NCI-H1417 (cell line): ENCODE results near the gene MLXIP.

Experiments
- DNase-seq, 3 experiments: peaks; one replicate each; lab custom pipeline; 2025; lab: John Stamatoyannopoulos, UW

Gene MLXIP

GRCh38 chr12:122079033-122079531, 526 bp downstream of the MLXIP start:
- peak; percentile 39 to 72 (median 72) for DNase-seq

DNA sequence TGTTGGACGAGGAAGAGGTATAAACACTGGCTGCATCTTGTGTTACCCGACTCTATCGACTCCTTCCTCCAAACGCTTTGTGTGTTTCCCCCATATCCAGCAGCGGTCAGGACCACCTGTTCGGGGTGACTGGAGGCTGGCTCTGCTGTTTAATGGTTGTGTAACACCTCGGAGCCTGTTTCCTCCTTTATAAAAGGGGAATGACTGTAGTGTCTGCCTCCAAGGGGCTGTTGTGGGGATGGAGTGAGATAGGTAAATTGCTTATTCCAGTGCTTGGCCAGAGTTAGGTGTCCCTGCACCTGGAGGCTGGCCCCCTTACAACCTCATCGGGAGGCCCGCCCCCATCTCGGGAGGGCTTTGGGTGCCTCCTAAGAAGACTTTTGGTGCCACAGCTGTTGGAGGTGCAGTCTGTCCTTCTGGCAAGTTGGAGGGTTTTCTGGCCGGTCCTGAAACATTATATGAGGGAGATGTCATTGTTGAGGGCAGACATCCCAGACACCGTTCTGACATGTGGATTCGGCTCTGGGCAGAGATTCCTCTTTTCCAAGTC, 1.1 kb downstream of the MLXIP start:
- peak in 2 of 3 experiments; percentile 39 to 62 for DNase-seq

DNA sequence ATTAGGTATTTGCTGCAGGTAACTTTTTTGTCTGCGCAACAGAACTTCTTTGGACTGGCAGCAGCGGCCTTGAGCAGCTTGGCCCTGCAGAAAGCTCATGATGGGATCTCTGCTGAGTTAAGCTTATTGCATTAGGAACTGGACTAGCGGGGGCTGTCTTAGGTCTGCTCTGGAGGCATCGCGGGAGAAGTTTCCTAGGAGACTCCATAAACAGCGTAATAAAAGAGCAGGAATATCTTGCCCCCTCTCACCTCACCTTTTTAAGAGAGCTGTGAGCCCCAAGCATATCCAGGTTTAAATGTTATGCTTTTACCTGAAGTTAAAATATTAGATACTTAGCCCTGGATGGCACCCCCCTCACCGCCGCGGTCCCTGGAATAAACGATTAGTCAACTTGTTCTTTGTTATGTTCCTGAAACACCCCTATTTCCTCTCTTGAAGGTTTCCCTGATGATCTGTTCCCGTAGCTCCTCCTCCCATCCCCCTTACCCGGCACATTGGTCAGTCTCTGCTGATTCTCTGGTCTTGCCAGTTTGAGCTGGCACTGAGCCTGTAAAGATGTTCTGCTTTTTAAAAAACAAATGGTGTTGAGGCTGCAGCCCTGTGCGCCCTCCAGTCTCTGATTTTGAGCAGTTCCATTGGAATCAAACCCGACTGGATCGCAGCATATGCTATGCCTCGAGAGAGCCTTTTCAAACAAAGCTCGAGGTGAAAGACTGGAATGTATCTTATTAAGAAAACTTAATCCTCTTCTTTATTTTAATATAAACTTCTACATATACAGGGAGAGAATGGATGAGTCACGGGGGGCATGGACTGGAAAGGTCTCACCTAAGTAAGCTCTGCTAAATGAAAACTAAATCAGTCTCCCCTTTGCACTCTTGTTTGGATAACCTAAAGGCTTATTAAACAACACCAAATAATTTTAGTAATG, 1.9 kb downstream of the MLXIP start:
- DNase-seq = peak in 2 of 3 experiments; percentile 35 to 65

DNA sequence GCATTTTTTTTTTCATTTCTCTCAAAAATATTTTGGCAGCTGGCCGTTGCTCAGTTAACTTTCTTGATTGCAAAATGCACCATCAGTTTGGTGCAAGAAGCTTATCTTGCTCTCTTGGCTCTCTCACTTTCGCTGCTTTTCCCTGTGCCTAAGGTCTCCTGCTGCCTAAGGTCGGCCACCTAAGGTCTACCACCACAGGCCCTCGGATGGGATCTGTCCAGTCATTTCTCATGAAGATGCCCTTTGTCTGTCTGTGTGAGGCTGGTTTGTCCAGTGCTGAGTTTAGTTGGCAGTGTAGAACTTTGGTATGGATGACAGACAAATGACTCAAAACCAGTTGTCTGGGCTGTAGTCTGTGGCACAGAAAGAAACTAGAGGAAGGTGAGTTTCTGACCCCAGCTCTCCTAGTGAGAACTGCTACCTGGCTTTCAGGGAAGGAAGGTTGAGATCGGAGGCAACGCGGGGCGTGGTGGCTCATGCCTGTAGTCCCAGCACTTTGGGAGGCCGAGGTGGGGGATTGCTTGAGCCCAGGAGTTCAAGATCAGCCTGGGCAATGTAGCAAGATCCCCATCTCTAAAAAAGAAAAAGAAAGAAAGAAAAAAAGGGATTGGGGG, 2.6 kb downstream of the MLXIP start:
- DNase-seq = no peak

- DNase-seq = peak in 1 of 3 experiments; percentile 28
Observed at GRCh38 chr12:122081697-122082221, 3.2 kb downstream of the MLXIP start.

GRCh38 chr12:122082621-122083356, 4.2 kb downstream of the MLXIP start:
- no peak for DNase-seq

GRCh38 chr12:122084857-122085405, 6.4 kb downstream of the MLXIP start:
- DNase-seq = no peak

- no peak for DNase-seq
Observed at GRCh38 chr12:122085591-122085990, 7.0 kb downstream of the MLXIP start.

GRCh38 chr12:122086116-122086515, 7.6 kb downstream of the MLXIP start:
- no peak for DNase-seq

DNA sequence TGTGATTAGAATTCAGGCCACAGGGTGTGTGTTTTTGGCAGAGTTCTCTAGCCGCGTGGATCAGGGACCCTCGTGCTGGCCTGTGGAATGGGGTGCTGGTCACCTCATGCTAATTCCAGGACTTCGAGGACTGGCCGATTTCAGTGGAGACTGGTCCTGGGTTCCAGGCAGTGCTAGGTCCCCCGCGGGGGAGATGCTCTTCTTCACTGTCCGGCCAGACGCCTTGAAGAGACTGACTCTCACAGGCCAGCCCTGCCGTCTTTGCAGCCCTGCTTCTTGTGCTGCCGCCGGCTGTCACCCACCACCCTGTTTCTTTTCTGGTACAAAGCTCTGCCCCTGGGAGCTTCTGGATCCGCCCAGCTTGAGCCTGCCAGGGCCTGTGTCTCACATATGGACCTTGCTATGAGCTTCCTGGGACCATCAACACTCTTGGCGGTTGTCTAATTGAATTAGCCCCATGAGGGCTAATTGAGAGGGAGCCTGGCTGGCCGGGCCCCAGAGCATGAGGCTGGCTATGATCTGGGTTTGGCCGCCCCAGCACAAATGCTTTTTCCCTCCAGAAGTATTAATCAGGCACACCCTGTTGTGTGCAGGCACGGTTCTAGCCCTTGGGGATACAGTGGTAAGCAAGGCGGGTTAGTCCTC, 8.2 kb downstream of the MLXIP start:
- no peak for DNase-seq

DNA sequence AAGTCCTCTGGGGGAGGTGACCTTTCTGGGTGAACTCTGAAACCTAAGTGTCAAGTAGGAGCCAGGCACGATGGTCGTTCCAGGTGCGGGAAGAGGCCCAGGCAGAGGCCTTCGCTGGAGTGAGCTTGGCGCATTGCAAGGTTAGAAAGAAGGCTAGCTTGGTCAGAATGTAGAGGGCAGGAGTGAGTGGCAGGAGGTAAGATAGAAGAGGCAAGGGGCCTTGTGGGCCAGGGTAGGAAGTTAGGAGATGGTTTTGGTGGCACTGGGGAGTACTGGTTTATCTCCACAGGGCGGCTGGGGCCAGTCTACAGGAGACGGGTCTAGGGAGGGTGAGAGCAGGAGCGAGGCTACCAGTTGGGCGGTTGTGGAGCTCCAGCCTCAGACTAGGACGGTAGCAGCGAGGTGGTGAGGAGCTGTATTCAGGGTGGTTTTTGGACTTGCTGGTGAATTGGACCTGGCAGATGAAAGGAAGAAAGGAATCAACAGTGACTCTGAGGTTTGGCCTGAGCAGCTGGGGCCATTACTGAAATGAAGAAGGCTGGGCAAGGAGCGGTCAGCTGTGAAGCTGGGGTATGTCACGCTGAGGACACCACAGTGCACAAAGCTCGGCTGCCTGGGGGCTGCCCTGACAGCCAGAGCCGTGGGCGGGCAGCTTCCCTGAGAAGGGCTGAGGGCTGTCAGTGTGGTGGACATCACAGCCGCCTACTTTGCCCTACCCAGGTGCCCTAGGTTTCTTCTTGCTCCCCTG, 9.0 kb downstream of the MLXIP start:
- DNase-seq = no peak

DNA sequence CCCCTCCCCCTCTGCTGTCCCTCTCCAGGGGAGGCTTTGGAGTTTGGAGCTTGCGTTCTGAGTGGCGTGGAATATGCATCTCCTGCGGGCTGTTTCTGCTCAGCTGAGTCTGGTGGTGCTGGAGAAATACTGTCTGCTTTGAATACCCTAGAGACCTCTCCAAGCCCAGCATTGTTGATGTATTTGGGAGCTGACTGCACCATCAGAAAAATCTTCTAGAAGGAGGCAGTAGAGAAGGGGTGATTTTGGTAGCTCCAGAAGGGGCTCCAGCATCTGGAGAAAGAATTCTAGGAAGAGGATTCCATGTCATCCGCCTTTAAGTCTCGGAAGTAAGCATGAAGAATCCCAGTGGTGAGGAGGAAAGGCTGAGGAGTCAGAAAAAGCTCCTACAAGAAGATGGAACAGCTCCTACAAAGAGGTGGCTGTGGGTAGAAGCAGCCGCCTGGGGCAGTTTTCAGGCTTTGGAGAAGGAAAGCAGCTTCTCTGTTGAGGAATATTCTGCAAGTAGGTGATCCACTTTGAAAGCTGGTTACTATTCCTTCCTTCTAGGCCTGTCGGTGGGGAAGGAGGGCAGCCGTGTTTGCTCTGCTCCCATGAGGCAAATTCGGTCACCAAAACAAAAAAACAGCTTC, 9.7 kb downstream of the MLXIP start:
- DNase-seq = peak in 1 of 3 experiments; percentile 22

DNA sequence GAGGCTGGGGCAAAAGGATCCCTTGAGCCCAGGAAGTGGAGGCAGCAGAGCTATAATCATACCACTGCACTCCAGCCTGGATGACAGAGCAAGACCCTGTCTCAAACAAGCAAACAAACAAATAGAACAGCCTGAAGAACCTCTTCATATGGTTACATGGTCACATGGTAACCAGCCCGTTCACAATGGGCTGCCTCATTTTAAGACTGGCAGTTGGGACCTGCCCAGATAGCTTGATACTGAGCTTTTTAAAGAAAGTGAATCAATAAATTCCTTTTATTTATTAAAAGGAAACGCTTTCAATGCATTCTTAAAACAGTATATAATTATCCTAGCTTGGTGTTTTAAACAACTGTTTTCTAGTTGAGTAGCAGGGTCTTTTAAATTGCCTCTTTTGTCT, 10.5 kb downstream of the MLXIP start:
- peak in 1 of 3 experiments; percentile 29 for DNase-seq

- DNase-seq = no peak
Observed at GRCh38 chr12:122090759-122091515, 12.4 kb downstream of the MLXIP start.

- no peak for DNase-seq
Observed at GRCh38 chr12:122093098-122093883, 14.7 kb downstream of the MLXIP start.

GRCh38 chr12:122094137-122094734, 15.7 kb downstream of the MLXIP start:
- no peak for DNase-seq

DNA sequence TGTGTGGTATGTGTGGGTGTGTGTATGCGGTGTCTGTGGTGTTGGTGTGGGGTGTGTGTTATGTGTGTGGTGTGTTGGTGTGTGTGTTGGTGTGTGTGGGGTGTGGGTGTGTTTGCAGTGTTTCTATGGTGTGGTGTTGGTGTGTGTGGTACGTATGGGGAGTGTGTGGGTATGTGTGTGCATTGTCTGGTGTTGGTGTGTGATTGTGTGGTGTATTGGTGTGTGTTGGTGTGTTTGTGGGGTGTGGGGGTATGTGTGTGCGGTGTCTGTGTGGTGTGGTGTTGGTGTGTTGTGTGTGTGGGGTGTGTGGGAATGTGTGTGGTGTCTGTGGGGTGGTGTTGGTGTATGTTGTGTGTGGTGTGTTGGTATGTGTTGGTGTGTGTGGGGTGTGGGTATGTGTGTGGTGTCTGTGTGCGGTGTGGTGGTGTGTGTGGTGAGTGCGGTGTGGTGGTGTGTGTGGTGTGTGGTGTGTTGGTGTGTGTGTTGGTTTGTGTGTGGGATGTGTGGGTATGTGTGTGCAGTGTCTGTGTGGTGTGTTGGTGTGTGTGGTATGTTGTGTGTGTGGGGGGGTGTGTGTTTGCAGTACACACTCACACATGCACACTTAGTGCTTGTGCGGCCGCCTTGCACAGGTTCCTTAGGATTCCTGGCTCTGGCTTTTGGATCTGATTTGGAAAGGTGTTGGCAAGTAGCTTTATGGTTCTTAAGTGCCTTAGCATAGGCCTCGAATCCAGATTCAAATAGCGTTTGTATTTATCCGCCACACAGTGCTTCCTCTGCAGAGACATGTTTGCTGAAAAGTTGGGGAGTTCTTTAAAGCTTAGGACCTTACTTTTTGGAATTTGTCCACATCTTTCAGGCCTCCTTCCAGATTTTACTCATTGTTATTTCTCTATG, 16.4 kb downstream of the MLXIP start:
- peak in 1 of 3 experiments; percentile 18 for DNase-seq
